PC-3 (cell line): ENCODE measurements around the gene IFT57. TPM values are rescaled to one million over a fixed set of nuclear protein-coding genes. Genes with fewer than 3 reads are reported as not detected.

Experiments used
- ATAC-seq: fragments of 200-7000 bp; cut with Tn5 transposase; 2 replicates; pipeline ENCODE4 v1.9.1; 2020; ENCODE audit warnings: mild to moderate bottlenecking, moderate library complexity
- BruUV-seq: library from RNA; stranded (reverse); fragments of 400-500 nt; replicated peaks from 2 replicates; lab custom pipeline; 2021; lab: Mats Ljungman, UMichigan
- CTCF ChIA-PET: fragments of 300-600 bp; sonication (Branson Sonifier 250); formaldehyde crosslinking; loops from one replicate; lab custom pipeline; 2022; ENCODE audit warnings: antibody characterized with exemption; lab: Charles Lee
- POLR2A ChIA-PET: fragments of 300-600 bp; sonication (Branson Sonifier 250); formaldehyde crosslinking; loops from one replicate; lab custom pipeline; 2022; ENCODE audit warnings: antibody characterized with exemption; ENCODE audit not compliant: unreplicated experiment; lab: Charles Lee
- DNase-seq: peaks from one replicate; pipeline ENCODE4 v3.0.0-alpha.2; 2015
- H2AFZ ChIP-seq: fragments of 300-600 bp; sonication (generic); 2 replicates; pipeline ENCODE4 v1.6.0; 2016; ENCODE audit warnings: antibody characterized with exemption, low read length
- H3F3A ChIP-seq: fragments of 300-600 bp; sonication (generic); one replicate; pipeline ENCODE4 v1.6.0; 2017; ENCODE audit warnings: antibody characterized with exemption, low read length, control low read depth, mild to moderate bottlenecking; ENCODE audit not compliant: unreplicated experiment
- H3K27ac ChIP-seq: fragments of 300-600 bp; sonication (generic); 2 replicates; pipeline ENCODE4 v1.5.1; 2016; ENCODE audit warnings: mild to moderate bottlenecking, low read length
- H3K27me3 ChIP-seq: fragments of 300-600 bp; sonication (generic); 2 replicates; pipeline ENCODE4 v1.6.1; 2016; ENCODE audit warnings: low read length, mixed read lengths
- H3K36me3 ChIP-seq: fragments of 300-600 bp; sonication (generic); 2 replicates; pipeline ENCODE4 v1.6.1; 2016; ENCODE audit warnings: low read depth, mixed run types, low read length, mixed read lengths
- H3K4me1 ChIP-seq: fragments of 300-600 bp; sonication (generic); 2 replicates; pipeline ENCODE4 v1.5.1; 2016; ENCODE audit warnings: low read length; ENCODE audit not compliant: insufficient read depth
- H3K4me2 ChIP-seq: fragments of 300-600 bp; sonication (generic); 2 replicates; pipeline ENCODE4 v1.6.0; 2016; ENCODE audit warnings: low read length
- H3K4me3 ChIP-seq: fragments of 300-600 bp; sonication (generic); 2 replicates; pipeline ENCODE4 v1.5.1; 2016; ENCODE audit warnings: mild to moderate bottlenecking, low read length, mixed read lengths
- H3K79me2 ChIP-seq: fragments of 300-600 bp; sonication (generic); 2 replicates; pipeline ENCODE4 v1.6.1; 2017; ENCODE audit warnings: low read length, mixed read lengths
- H3K9ac ChIP-seq: fragments of 300-600 bp; sonication (generic); 2 replicates; pipeline ENCODE4 v1.6.0; 2016; ENCODE audit warnings: mild to moderate bottlenecking, low read length
- H3K9me2 ChIP-seq: fragments of 300-600 bp; sonication (generic); replicated peaks from 2 replicates; pipeline ENCODE4 v1.6.1; 2016; ENCODE audit warnings: mixed run types, low read length, mixed read lengths
- H3K9me3 ChIP-seq: fragments of 300-600 bp; sonication (generic); 2 replicates; pipeline ENCODE4 v1.6.1; 2016; ENCODE audit warnings: low read length, mixed read lengths
- H4K20me1 ChIP-seq: fragments of 300-600 bp; sonication (generic); 2 replicates; pipeline ENCODE4 v1.6.1; 2016; ENCODE audit warnings: low read length, mixed read lengths
- EZH2 ChIP-seq: fragments of 300-600 bp; sonication (generic); IDR thresholded peaks from one replicate; pipeline ENCODE4 v1.6.1; 2017; ENCODE audit warnings: antibody characterized with exemption, mild to moderate bottlenecking, low read length; ENCODE audit not compliant: unreplicated experiment
- EZH2phosphoT487 ChIP-seq: fragments of 300-600 bp; sonication (generic); IDR thresholded peaks from 2 replicates; pipeline ENCODE4 v1.6.1; 2018; ENCODE audit warnings: mild to moderate bottlenecking, antibody characterized with exemption, low read length, borderline replicate concordance
- intact Hi-C: fragments of 100-400 bp; cut with micrococcal nuclease; formaldehyde crosslinking; loops from 2 replicates; pipeline ENCODE4 v1.9.0; 2023
- total RNA-seq: library from RNA; depleted of rRNA; stranded (reverse); fragments of >200 nt; gene quantifications from 2 replicates; pipeline ENCODE4 v1.2.3, GENCODE V29; 2014
- TF ChIP-seq, protein P1 (sequence below): fragments of 300-600 bp; sonication (generic); conservative IDR thresholded peaks from 2 replicates; pipeline ENCODE4 v1.5.1; 2017; ENCODE audit warnings: antibody characterized with exemption, low read depth, mild to moderate bottlenecking, low read length

The IFT57 gene
- total RNA-seq, 1 experiment from 2014 or later = 54.0 TPM

DNA sequence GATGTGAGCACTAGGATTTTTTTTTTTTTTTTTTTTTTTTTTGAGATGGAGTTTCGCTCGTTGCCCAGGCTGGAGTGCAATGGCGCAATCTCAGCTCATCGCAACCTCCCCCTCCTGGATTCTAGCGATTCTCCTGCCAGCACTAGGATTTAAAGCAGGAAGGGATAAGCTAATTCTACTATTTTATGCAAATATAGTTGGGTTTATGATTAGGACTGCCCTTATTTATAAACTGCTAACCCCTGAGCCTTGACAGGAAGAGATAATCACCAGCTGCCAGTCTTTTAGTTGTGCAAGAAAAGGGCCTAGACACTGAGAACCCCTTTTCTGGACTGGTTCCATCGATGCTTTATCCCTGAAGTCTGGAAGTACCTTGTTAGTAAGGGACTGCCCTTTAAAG lies 36.7 kb downstream of the IFT57 start:
- DNase-seq (no peak), ATAC-seq (no peak)
- Histone ChIP-seq H3K9me2 (no peaks in the 10 kb centered on the region), H3K9ac (no peak overlapping the region), H3K4me1 (peaks cover 6% of the 10 kb centered on the region), H3K9me3 (peaks cover 3% of the 10 kb centered on the region; the same call in 1 of the 2 replicates), H3K4me3 (no peak overlapping the region), H3K79me2 (no peaks in the 10 kb centered on the region), H2AFZ (no peak overlapping the region), H3K27ac (no peak overlapping the region), H3F3A (no peaks in the 10 kb centered on the region), H4K20me1 (no peaks in the 10 kb centered on the region), H3K4me2 (no peak overlapping the region), H3K27me3 (no peaks in the 10 kb centered on the region), H3K36me3 (peaks cover 17% of the 10 kb centered on the region)
- no TSS peak for BruUV-seq
- POLR2A ChIA-PET = no interaction called here
- CTCF ChIA-PET = no interaction called here
- intact Hi-C loops = no loop called here
- TF ChIP-seq, protein P1, sequence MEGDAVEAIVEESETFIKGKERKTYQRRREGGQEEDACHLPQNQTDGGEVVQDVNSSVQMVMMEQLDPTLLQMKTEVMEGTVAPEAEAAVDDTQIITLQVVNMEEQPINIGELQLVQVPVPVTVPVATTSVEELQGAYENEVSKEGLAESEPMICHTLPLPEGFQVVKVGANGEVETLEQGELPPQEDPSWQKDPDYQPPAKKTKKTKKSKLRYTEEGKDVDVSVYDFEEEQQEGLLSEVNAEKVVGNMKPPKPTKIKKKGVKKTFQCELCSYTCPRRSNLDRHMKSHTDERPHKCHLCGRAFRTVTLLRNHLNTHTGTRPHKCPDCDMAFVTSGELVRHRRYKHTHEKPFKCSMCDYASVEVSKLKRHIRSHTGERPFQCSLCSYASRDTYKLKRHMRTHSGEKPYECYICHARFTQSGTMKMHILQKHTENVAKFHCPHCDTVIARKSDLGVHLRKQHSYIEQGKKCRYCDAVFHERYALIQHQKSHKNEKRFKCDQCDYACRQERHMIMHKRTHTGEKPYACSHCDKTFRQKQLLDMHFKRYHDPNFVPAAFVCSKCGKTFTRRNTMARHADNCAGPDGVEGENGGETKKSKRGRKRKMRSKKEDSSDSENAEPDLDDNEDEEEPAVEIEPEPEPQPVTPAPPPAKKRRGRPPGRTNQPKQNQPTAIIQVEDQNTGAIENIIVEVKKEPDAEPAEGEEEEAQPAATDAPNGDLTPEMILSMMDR = no peak
- TF ChIP-seq EZH2 = no peak
- TF ChIP-seq EZH2phosphoT487 = no peak

DNA sequence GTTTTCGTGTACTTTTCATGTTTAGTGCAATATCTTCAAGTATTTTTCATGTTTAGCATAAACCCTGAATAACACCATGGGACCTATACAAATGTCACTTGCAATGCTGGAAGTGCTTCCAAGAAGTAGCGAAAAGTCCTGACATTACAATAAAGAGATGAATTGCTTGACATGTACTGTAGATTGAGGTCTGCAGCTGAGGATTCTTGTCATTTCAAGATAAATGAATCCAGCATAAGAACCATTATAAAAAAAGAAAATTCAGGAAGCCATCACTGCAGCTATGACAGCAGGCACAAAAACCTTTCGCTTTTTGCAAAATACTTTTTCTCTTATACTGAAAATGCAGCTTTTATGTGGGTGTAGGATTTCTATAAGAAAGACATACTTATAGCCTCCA lies 37.4 kb downstream of the IFT57 start:
- Histone ChIP-seq H3K36me3 (peaks cover 11% of the 10 kb centered on the region; the same call in 1 of the 2 replicates), H3K4me3 (no peak overlapping the region), H3F3A (no peaks in the 10 kb centered on the region), H3K27ac (no peak overlapping the region), H2AFZ (no peak overlapping the region), H3K9ac (no peak overlapping the region), H4K20me1 (no peaks in the 10 kb centered on the region), H3K9me3 (peaks cover 3% of the 10 kb centered on the region; the same call in 1 of the 2 replicates), H3K79me2 (no peaks in the 10 kb centered on the region), H3K4me1 (peaks cover 14% of the 10 kb centered on the region), H3K9me2 (no peaks in the 10 kb centered on the region), H3K27me3 (no peaks in the 10 kb centered on the region), H3K4me2 (no peak overlapping the region)
- TF ChIP-seq, protein P1 = no peak
- BruUV-seq = no TSS peak
- POLR2A ChIA-PET = no interaction called here
- CTCF ChIA-PET = no interaction called here
- ATAC-seq (no peak), DNase-seq (no peak)
- intact Hi-C loops = loop anchor here (5.0 kb wide), 1 partner anchor 32 kb away; no protein-coding TSS in a partner anchor

DNA sequence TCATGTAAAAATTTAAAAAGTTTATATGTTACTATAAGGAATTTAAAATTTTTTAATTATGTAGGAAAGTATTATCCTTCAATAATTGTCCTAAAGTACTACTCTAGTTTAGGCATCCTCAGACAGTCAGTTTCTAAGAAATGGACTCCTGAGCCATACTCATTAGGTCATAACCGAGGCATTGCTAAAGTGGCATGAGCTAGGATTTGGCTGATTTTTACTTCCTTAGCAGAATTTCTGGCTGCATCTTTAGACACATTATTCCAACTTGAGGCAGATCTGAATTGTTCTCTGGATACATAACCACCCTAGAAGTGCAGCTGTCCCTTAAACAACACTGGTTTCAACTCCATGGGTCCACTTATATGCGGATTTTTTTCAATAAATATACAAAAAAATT lies 38.3 kb downstream of the IFT57 start:
- Histone ChIP-seq H2AFZ (no peak overlapping the region), H3K9me3 (peaks cover 3% of the 10 kb centered on the region; the same call in 1 of the 2 replicates), H3K4me3 (no peak overlapping the region), H3K27me3 (no peaks in the 10 kb centered on the region), H3K4me2 (no peak overlapping the region), H4K20me1 (no peaks in the 10 kb centered on the region), H3K27ac (no peak overlapping the region), H3K4me1 (peaks cover 22% of the 10 kb centered on the region), H3K9me2 (no peaks in the 10 kb centered on the region), H3K9ac (no peak overlapping the region), H3K36me3 (peaks cover 11% of the 10 kb centered on the region; the same call in 1 of the 2 replicates), H3K79me2 (no peaks in the 10 kb centered on the region), H3F3A (no peaks in the 10 kb centered on the region)
- TF ChIP-seq, protein P1 = no peak
- no peak for TF ChIP-seq EZH2phosphoT487
- no peak for TF ChIP-seq EZH2
- intact Hi-C loops = loop anchor here (5.0 kb wide), 1 partner anchor 33 kb away; no protein-coding TSS in a partner anchor
- CTCF ChIA-PET = no interaction called here
- ATAC-seq (no peak), DNase-seq (no peak)
- POLR2A ChIA-PET = no interaction called here
- no TSS peak for BruUV-seq
